H9 (cell line): ENCODE measurements around the gene CLPTM1L. TPM values are rescaled to one million over a fixed set of nuclear protein-coding genes. Genes with fewer than 3 reads are reported as not detected.
A peak's percentile ranks its signal among the peaks of the same experiment; 100 is the strongest.

Experiments
- DNase-seq: peaks from one replicate; pipeline ENCODE4 v3.0.0-alpha.2; 2017
- H2AFZ ChIP-seq: one replicate; pipeline ENCODE4 v1.6.1; 2013; ENCODE audit warnings: mild to moderate bottlenecking, low read length, control low read depth, moderate library complexity
- H2AK5ac ChIP-seq: 2 replicates; pipeline ENCODE4 v1.6.1; 2013; ENCODE audit warnings: low read length, control low read depth, mixed read lengths; ENCODE audit not compliant: insufficient read length
- H2BK120ac ChIP-seq: one replicate; pipeline ENCODE4 v1.6.1; 2013; ENCODE audit warnings: low read depth, mild to moderate bottlenecking, low read length, control low read depth, inconsistent platforms; ENCODE audit not compliant: poor library complexity, severe bottlenecking
- H2BK12ac ChIP-seq: 2 replicates; pipeline ENCODE4 v1.6.1; 2013; ENCODE audit warnings: low read length, control low read depth, mixed read lengths, low read depth; ENCODE audit not compliant: insufficient read length
- H2BK15ac ChIP-seq: 2 replicates; pipeline ENCODE4 v1.6.1; 2013; ENCODE audit warnings: low read depth, low read length, control low read depth
- H2BK20ac ChIP-seq: one replicate; pipeline ENCODE4 v1.6.1; 2013; ENCODE audit warnings: low read depth, mild to moderate bottlenecking, low read length, control low read depth, inconsistent platforms; ENCODE audit not compliant: poor library complexity, severe bottlenecking
- H2BK5ac ChIP-seq: 2 replicates; pipeline ENCODE4 v1.6.1; 2013; ENCODE audit warnings: low read length, control low read depth, mixed read lengths; ENCODE audit not compliant: insufficient read length
- H3K14ac ChIP-seq: 2 replicates; pipeline ENCODE4 v1.6.1; 2013; ENCODE audit warnings: low read length, control low read depth; ENCODE audit not compliant: insufficient read depth
- H3K18ac ChIP-seq: 2 replicates; pipeline ENCODE4 v1.6.1; 2013; ENCODE audit warnings: low read depth, mild to moderate bottlenecking, mixed read lengths, low read length, control low read depth; ENCODE audit not compliant: insufficient read length
- H3K23ac ChIP-seq: 2 replicates; pipeline ENCODE4 v1.6.1; 2013; ENCODE audit warnings: low read length, control low read depth, mixed read lengths, low read depth; ENCODE audit not compliant: insufficient read length
- H3K23me2 ChIP-seq: 2 replicates; pipeline ENCODE4 v1.6.1; 2013; ENCODE audit warnings: low read depth, mild to moderate bottlenecking, mixed read lengths, low read length, control low read depth; ENCODE audit not compliant: insufficient read length, poor library complexity, severe bottlenecking
- H3K27ac ChIP-seq: 2 replicates; pipeline ENCODE4 v1.5.1; 2013; ENCODE audit warnings: low read length, control low read depth, mixed read lengths, low read depth; ENCODE audit not compliant: insufficient read length
- H3K27me3 ChIP-seq: 2 replicates; pipeline ENCODE4 v1.6.1; 2013; ENCODE audit warnings: low read length, control low read depth, inconsistent platforms; ENCODE audit not compliant: insufficient read depth
- H3K4ac ChIP-seq: 2 replicates; pipeline ENCODE4 v1.6.1; 2013; ENCODE audit warnings: low read depth, mild to moderate bottlenecking, control low read depth, inconsistent platforms, low read length, moderate library complexity
- H3K4me1 ChIP-seq: 2 replicates; pipeline ENCODE4 v1.6.1; 2013; ENCODE audit warnings: low read length, control low read depth, inconsistent platforms; ENCODE audit not compliant: insufficient read depth
- H3K4me2 ChIP-seq: 2 replicates; pipeline ENCODE4 v1.6.1; 2013; ENCODE audit warnings: low read length, control low read depth, mixed read lengths; ENCODE audit not compliant: insufficient read length, insufficient read depth
- H3K56ac ChIP-seq: 2 replicates; pipeline ENCODE4 v1.6.1; 2013; ENCODE audit warnings: low read depth, mild to moderate bottlenecking, mixed read lengths, low read length, control low read depth; ENCODE audit not compliant: insufficient read length
- H3K79me1 ChIP-seq: 2 replicates; pipeline ENCODE4 v1.6.1; 2013; ENCODE audit warnings: low read depth, mild to moderate bottlenecking, moderate library complexity, low read length, control low read depth, inconsistent platforms; ENCODE audit not compliant: insufficient read depth, poor library complexity, severe bottlenecking
- H3K79me2 ChIP-seq: 2 replicates; pipeline ENCODE4 v1.6.1; 2013; ENCODE audit warnings: low read length, control low read depth, inconsistent platforms; ENCODE audit not compliant: insufficient read depth
- H3K9ac ChIP-seq: 2 replicates; pipeline ENCODE4 v1.6.1; 2013; ENCODE audit warnings: low read length, control low read depth, mixed read lengths; ENCODE audit not compliant: insufficient read length; ENCODE audit errors: extremely low read depth
- H3K9me3 ChIP-seq: one replicate; pipeline ENCODE4 v1.6.1; 2013; ENCODE audit warnings: low read depth, low read length, inconsistent platforms; ENCODE audit not compliant: control insufficient read depth
- H3T11ph ChIP-seq: one replicate; pipeline ENCODE4 v1.6.1; 2013; ENCODE audit warnings: mild to moderate bottlenecking, low read length, control low read depth, inconsistent platforms
- H4K20me1 ChIP-seq: one replicate; pipeline ENCODE4 v1.6.1; 2013; ENCODE audit not compliant: control insufficient read depth, insufficient read length, insufficient read depth
- H4K5ac ChIP-seq: 2 replicates; pipeline ENCODE4 v1.6.1; 2013; ENCODE audit warnings: low read depth, mild to moderate bottlenecking, mixed read lengths, low read length, control low read depth; ENCODE audit not compliant: insufficient read length
- H4K8ac ChIP-seq: replicated peaks from 2 replicates; pipeline ENCODE4 v1.6.1; 2013; ENCODE audit warnings: low read length, control low read depth, mixed read lengths, low read depth; ENCODE audit not compliant: insufficient read length
- H4K91ac ChIP-seq: 2 replicates; pipeline ENCODE4 v1.6.1; 2013; ENCODE audit warnings: low read depth, mild to moderate bottlenecking, moderate library complexity, mixed read lengths, low read length, control low read depth; ENCODE audit not compliant: insufficient read length
- H3K27ac Mint-ChIP-seq, 3 experiments: 2 replicates in 2 of 3; 3 replicates in 1 of 3; pipeline ENCODE4 v1.8.0; 2020 to 2021; ENCODE audit warnings: mixed read lengths in 3 of 3, mild to moderate bottlenecking in 1 of 3, moderate library complexity in 1 of 3
- H3K27me3 Mint-ChIP-seq: 2 replicates; pipeline ENCODE4 v1.8.0; 2021; ENCODE audit warnings: low read depth, mild to moderate bottlenecking, moderate library complexity, mixed read lengths
- H3K36me3 Mint-ChIP-seq, 3 experiments: 2 replicates in 2 of 3; 3 replicates in 1 of 3; pipeline ENCODE4 v1.8.0; 2020 to 2021; ENCODE audit warnings: low read depth in 3 of 3, mixed read lengths in 3 of 3; ENCODE audit not compliant: insufficient read depth in 1 of 3
- H3K4me1 Mint-ChIP-seq, 2 experiments: 2 replicates each; pipeline ENCODE4 v1.8.0; 2020; ENCODE audit warnings: mixed read lengths in 2 of 2
- H3K4me3 Mint-ChIP-seq, 2 experiments: 2 replicates in 1 of 2; 3 replicates in 1 of 2; pipeline ENCODE4 v1.8.0; 2020 to 2021; ENCODE audit warnings: mild to moderate bottlenecking in 2 of 2, mixed read lengths in 2 of 2, moderate library complexity in 1 of 2
- H3K9me3 Mint-ChIP-seq, 2 experiments: 2 replicates in 1 of 2; 3 replicates in 1 of 2; pipeline ENCODE4 v1.8.0; 2020; ENCODE audit warnings: mild to moderate bottlenecking in 2 of 2, mixed read lengths in 2 of 2, moderate library complexity in 1 of 2
- WGBS: extraction: QIAGEN DNeasy Blood & Tissue Kit; methylation state at CpG from one replicate; pipeline ENCODE4 v1.1.7; 2013; ENCODE audit warnings: missing lambda C conversion rate, low lambda C conversion rate, mixed read lengths; ENCODE audit not compliant: insufficient read length; ENCODE audit errors: extremely low coverage; 5-methylcytosine and 5-hydroxymethylcytosine counted together
- long read RNA-seq: library from polyadenylated mRNA; unstranded; transcript quantifications from one replicate; pipeline ENCODE4 v2.0.0, GENCODE V29; 2020
- total RNA-seq: library from RNA; stranded (reverse); gene quantifications from 2 replicates; pipeline ENCODE4 v1.2.1, GENCODE V29; 2021
- TF ChIP-seq, protein P1 (sequence below): fragments of 200-600 bp; sonication (generic); conservative IDR thresholded peaks from 3 replicates; pipeline ENCODE4 v1.8.0; 2021; ENCODE audit warnings: antibody characterized with exemption, mild to moderate bottlenecking

The CLPTM1L gene
- total RNA-seq = 104 and 108 TPM in 2 replicates
- long read RNA-seq, transcript CLPTM1L-201 (17 exons, 2,500 nt) = major isoform, 11 of 37 reads
- long read RNA-seq, partial matches to known transcripts = 18 of 37 reads
- long read RNA-seq, other reads (novel, unspliced or antisense) = 8 of 37 reads

DNA sequence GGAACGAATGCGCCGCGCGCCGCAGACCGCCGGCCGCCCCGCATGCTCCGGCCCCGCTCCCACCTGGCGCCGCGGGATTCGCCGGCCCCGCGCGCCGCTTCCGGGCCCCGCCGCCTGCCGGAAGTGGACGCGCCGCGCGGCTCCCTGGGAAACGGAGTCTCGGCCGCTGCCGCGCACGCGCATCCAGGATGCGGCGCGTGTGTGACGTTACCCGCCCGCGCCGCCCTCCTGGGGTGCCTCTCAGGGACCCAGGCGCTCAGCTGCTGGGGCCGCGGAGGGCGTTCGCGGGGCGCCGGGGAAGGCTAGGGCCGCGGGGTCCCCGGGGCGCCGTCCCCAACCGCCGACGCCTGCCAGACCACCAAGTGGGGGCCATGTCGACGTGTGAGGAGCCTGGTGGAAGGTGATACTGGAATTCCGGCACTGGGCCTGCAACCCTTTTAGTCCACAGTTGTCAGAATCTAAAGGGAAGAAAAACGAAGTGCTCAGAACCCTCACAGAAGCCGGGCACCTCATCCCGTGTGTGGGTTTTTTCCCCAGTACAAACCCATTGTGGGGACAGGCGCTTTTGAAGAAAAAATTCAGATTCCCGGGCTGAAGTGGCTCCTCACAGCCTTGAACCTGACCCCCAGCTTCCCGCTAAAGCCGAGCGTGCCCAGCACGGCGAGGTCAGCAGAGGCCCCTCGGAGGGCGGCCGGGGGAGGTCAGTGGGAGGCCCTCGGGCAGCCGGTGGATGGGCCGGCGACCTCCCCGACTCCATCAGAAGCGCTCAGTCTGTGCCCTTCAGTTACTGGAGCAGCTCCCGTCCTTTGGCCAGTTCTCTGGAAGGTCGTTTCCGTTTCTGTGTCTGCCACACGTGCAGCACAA lies at the start of gene CLPTM1L:
CLPTM1L (minus strand) TSS at position 125 of the 864 bp plus-strand sequence. CDS start 258 bp downstream, outside the sequence.
- Mint-ChIP-seq H3K4me1 (peaks cover 19 to 23% of the 10 kb centered on the region in 2 experiments), H3K4me3 (peak within 1 kb of the TSS; percentile 92), H3K27ac (peak within 1 kb of the TSS; percentile 83 to 85 (median 84); a peak in 5 of 7 replicates), H3K27me3 (no peaks in the 10 kb centered on the region; the same call in 1 of the 2 replicates), H3K36me3 (peaks cover 20 to 35% (median 34%) of the 10 kb centered on the region in 3 experiments), H3K9me3 (no peaks in the 10 kb centered on the region)
- H2BK20ac ChIP-seq = no peak within 1 kb of the TSS
- H3K18ac ChIP-seq = no peak within 1 kb of the TSS
- H3K23me2 ChIP-seq = peaks cover 11% of the 10 kb centered on the region
- H3K23ac ChIP-seq = no peak within 1 kb of the TSS
- peak within 1 kb of the TSS; percentile 9; the same call in 1 of the 2 replicates for H3K14ac ChIP-seq
- H4K91ac ChIP-seq = no peak within 1 kb of the TSS
- H3K9ac ChIP-seq = peak within 1 kb of the TSS; percentile 83
- DNase-seq = peak; percentile 80
- no peaks in the 10 kb centered on the region for H3K9me3 ChIP-seq
- H3K79me2 ChIP-seq = peaks cover 7% of the 10 kb centered on the region; the same call in 1 of the 2 replicates
- WGBS = no CpG with 5 or more reads among the region's 87 CpGs
- no peak within 1 kb of the TSS for H2BK12ac ChIP-seq
- TF ChIP-seq, protein P1, sequence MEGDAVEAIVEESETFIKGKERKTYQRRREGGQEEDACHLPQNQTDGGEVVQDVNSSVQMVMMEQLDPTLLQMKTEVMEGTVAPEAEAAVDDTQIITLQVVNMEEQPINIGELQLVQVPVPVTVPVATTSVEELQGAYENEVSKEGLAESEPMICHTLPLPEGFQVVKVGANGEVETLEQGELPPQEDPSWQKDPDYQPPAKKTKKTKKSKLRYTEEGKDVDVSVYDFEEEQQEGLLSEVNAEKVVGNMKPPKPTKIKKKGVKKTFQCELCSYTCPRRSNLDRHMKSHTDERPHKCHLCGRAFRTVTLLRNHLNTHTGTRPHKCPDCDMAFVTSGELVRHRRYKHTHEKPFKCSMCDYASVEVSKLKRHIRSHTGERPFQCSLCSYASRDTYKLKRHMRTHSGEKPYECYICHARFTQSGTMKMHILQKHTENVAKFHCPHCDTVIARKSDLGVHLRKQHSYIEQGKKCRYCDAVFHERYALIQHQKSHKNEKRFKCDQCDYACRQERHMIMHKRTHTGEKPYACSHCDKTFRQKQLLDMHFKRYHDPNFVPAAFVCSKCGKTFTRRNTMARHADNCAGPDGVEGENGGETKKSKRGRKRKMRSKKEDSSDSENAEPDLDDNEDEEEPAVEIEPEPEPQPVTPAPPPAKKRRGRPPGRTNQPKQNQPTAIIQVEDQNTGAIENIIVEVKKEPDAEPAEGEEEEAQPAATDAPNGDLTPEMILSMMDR = no peak
- H3T11ph ChIP-seq = no peak within 1 kb of the TSS
- H2BK5ac ChIP-seq = no peak within 1 kb of the TSS
- H3K4me1 ChIP-seq = no peaks in the 10 kb centered on the region
- peak within 1 kb of the TSS; percentile 97 for H3K4me2 ChIP-seq
- H2AK5ac ChIP-seq = no peak within 1 kb of the TSS
- H4K20me1 ChIP-seq = no peaks in the 10 kb centered on the region
- H3K79me1 ChIP-seq = peaks cover 5% of the 10 kb centered on the region
- no peaks in the 10 kb centered on the region for H3K27me3 ChIP-seq
- no peak within 1 kb of the TSS for H2AFZ ChIP-seq
- H3K4ac ChIP-seq = no peak within 1 kb of the TSS
- no peak within 1 kb of the TSS for H4K8ac ChIP-seq
- H2BK120ac ChIP-seq = no peak within 1 kb of the TSS
- no peak within 1 kb of the TSS for H3K27ac ChIP-seq
- H4K5ac ChIP-seq = no peak within 1 kb of the TSS
- H2BK15ac ChIP-seq = no peak within 1 kb of the TSS
- H3K56ac ChIP-seq = no peak within 1 kb of the TSS
